Bronchial epithelial cell (primary cell): Measurements from ENCODE around the gene PLEKHG4. TPM values are rescaled to one million over a fixed set of nuclear protein-coding genes. Genes with fewer than 3 reads are reported as not detected.

Source experiments
- DNase-seq: peaks from one replicate; pipeline ENCODE4 v3.0.0-alpha.2; 2010; ENCODE audit warnings: low read depth
- FAIRE-seq: peaks from 2 replicates; lab custom pipeline; 2011; peaks lifted over from hg19 to GRCh38; lab: Jason Lieb, UNC
- H3K27me3 ChIP-seq: 2 replicates; pipeline ENCODE4 v1.5.1; 2011; ENCODE audit warnings: low read length; ENCODE audit not compliant: control insufficient read depth, insufficient read depth
- H3K36me3 ChIP-seq: 2 replicates; pipeline ENCODE4 v1.5.1; 2011; ENCODE audit warnings: low read length; ENCODE audit not compliant: control insufficient read depth, insufficient read depth
- H3K4me3 ChIP-seq: 2 replicates; pipeline ENCODE4 v1.5.1; 2011; ENCODE audit warnings: mild to moderate bottlenecking, low read depth, low read length, control low read depth
- CTCF ChIP-seq: IDR thresholded peaks from 2 replicates; pipeline ENCODE4 v1.5.1; 2011; ENCODE audit warnings: mild to moderate bottlenecking, moderate library complexity, low read length, control low read depth, inconsistent platforms; ENCODE audit not compliant: insufficient read depth, severe bottlenecking
- total RNA-seq: library from RNA; depleted of rRNA; stranded (reverse); fragments of >200 nt; gene quantifications from 2 replicates; pipeline ENCODE4 v1.2.1, GENCODE V29; 2014

Gene PLEKHG4
- total RNA-seq, 1 donor from 2014 or later, result 11.6 TPM

DNA sequence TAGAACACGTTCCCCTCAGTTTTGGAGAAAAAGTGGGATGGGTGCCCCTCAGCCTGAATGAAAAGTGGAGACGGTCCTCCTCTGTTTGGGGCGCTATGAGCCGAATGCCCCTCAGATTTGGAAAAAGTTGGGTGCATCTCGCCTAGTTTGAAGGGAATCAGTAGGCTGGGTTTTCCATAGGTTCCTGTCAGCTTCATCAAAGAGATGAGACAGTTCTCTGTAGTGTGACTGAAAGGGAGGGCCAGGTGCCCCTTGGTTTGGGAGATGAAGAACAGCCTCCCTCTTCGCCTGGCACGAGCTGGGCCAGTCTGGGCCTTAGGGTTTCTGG, 31.3 kb upstream of the PLEKHG4 start:
- FAIRE-seq, result no peak
- DNase-seq, result no peak

DNA sequence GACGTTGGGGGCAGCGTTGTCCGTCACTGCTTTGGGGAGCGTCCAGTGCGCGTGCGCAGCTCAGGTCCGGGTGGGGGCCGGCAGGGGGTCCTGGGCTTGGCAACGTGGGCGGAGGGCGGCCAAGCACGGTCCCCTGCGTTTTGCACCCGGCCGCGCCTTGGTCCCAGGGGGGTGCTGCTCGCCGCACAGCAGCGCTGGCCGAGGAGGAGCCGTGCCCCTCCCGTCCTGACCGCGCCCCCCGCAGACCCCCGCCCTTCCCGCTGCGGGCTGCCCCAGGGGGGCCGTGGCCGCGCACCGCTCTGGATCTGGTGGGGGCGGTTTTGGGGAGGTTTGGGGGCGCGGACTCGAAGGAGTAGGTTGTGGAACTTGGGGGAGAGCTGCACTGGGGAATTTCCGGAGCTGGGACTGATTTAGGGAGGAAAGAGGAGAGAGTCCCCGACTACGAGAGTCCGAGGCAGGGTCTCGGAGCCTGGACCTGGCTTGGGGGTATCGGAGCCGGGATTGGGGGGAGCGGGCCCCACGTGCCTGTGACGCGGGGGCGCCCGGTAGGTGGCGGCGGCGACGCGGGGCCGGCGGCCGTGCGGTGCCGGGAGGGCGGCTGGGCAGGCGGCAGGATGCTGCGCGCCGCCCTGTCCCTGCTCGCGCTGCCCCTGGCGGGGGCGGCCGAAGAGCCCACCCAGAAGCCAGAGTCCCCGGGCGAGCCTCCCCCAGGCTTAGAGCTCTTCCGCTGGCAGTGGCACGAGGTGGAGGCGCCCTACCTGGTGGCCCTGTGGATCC, 30.7 kb upstream of the PLEKHG4 start, which contains the start of gene SLC9A5:
Gene SLC9A5, plus strand, starts transcription at position 579 of the 777 bp plus-strand sequence. Its CDS starts 36 bp downstream, at position 615.
- TF ChIP-seq CTCF, result peak; percentile 33
- no peak for FAIRE-seq
- no peak for DNase-seq

More for the DNA sequence above, 31.3 kb upstream of the PLEKHG4 start:
- Histone ChIP-seq H3K27me3 (no peaks in the 10 kb centered on the region), H3K4me3 (peak overlapping the region; percentile 42), H3K36me3 (no peaks in the 10 kb centered on the region)
- no peak for TF ChIP-seq CTCF

DNA sequence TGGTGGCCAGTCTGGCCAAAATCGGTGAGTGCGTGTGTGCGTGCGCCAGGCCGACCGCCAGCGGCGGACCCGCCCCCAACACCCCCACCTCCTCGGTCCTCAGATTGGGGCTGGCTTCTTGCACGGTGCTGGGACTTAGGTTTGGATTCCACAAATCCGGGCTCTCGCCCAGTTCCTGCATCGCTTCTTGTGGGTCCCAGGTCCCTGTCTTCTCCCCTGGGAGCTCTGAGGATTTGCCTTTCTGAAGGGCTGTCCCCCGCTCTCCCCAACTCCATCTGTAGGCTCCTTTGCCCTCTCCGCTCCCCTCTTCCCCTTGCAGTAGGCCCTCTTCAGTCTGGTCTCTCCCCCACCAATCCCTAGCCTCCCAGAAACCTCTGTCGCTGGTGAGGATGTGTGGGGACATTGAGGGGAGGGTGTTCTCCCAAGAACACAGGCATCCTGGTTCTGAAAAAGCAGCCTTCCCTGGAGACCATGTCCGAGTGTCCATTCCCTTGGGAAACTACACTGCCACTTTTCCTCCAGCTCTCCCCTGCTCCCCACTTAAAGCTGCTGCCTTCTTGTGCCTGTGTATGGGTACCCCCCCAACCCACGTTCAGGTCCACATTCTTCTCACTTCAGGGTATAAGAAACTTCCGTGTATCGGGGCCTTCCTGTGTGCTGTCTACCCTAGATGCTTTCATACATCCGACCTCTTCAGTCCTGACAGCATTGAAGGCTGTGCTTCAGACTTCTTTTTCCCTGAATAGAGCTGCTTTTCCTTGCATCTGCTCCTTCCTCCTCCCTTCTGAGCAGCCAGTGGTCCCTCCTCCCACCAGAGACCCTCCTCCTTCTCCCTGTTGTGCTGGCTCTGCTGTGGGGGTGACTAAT, 29.9 kb upstream of the PLEKHG4 start:
- peak overlapping the region; percentile 42 for H3K4me3 ChIP-seq
- H3K27me3 ChIP-seq, result no peaks in the 10 kb centered on the region
- H3K36me3 ChIP-seq, result no peaks in the 10 kb centered on the region
- DNase-seq (no peak), FAIRE-seq (no peak)
- TF ChIP-seq CTCF, result no peak

More for the DNA sequence above, 30.7 kb upstream of the PLEKHG4 start, which contains the start of gene SLC9A5:
- peak within 1 kb of the TSS; percentile 42 for H3K4me3 ChIP-seq
- H3K27me3 ChIP-seq, result no peaks in the 10 kb centered on the region
- no peaks in the 10 kb centered on the region for H3K36me3 ChIP-seq

GRCh38 chr16:67250045-67250327, 29.3 kb upstream of the PLEKHG4 start:
- DNase-seq (no peak), FAIRE-seq (no peak)
- H3K27me3 ChIP-seq, result no peaks in the 10 kb centered on the region
- no peaks in the 10 kb centered on the region for H3K36me3 ChIP-seq
- H3K4me3 ChIP-seq, result no peak overlapping the region
- no peak for TF ChIP-seq CTCF

DNA sequence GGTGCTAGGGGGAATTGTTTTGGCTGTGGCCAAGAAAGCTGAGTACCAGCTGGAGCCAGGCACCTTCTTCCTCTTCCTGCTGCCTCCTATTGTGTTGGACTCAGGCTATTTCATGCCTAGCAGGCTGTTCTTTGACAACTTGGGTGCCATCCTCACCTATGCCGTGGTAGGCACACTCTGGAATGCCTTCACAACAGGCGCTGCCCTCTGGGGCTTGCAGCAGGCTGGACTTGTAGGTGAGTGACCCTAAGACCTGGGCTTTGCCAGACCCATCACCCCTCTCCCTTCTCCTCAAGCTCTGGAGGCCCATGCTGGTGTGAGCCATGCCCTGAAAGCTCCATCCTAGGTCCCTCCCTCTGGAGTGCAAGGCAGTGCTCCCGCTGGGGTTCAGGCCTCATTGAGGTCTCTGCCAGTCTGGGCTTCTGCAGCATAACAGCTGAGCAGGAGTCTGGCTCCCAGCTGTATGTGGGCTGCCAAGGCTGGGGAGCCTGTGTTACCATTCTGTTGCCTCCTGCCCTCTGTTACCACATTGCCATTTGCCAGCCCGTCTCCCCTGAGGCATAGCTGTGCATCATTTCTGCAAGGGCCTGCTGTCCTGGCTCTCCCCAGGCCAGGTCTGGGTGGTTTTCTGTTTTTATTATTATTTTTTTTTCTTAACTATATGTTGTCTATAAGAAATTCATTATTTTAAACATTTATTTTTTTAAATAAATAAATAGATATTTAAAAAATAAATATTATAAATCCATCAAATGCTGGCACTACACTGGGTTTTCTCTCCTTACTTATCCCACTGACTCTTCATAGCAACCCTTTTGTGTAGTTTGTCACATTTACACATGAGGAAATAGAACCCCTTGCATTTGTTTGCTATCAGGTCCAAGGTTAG, 26.5 kb upstream of the PLEKHG4 start:
- FAIRE-seq (no peak), DNase-seq (no peak)
- TF ChIP-seq CTCF, result no peak

More for the DNA sequence above, 26.5 kb upstream of the PLEKHG4 start:
- Histone ChIP-seq H3K4me3 (no peak overlapping the region), H3K36me3 (no peaks in the 10 kb centered on the region), H3K27me3 (no peaks in the 10 kb centered on the region)
